Measurements from ENCODE around the gene RIOX2.

DNA sequence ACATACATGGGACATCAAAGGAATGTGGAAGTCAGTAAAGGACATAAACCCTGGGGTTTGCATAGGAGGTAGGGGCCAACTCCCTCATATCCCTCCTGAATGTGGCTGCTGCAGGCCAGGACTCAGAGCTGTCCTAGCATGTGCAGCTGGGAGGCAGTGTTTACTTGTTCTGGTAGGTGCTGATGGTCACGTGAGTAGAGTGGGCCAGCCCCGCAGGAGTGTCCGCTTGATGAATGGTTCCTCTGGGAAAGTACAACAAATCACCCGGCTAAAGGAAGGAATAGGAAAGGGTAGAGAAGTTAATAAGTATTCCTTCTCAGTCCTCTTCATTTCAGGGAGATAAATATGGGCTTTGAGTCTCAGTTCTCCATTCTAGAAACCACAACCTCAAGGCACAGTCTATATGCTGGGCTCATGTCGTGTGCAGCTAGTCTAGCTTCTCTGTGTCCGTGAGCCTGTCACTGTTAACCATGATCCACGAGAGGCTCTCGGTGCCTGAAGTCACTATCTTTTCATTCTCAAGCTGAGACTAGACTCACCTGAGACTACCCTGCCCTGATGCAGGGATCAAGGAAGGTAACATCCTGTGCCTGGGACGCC, 17.9 kb downstream of the RIOX2 start:
- no peak for TF ChIP-seq CTCF (conservative IDR thresholded peaks at IDR 0.05; ENCODE audit: low read length)
- no peak for TF ChIP-seq EZH2phosphoT487 (IDR thresholded peaks at IDR 0.05; ENCODE audit: borderline replicate concordance)

Data from Loucy (cell line).